ENCODE results near the gene TUBB.
"Not testable (repeated sequence)": the region's sequence is repeated elsewhere in the genome, so short reads cannot be mapped to it uniquely, and the experiment has no call there.

GRCh38 chr6:30717845-30718720 is 2.1 kb upstream of the TUBB start:
- TF ChIP-seq, protein P1, sequence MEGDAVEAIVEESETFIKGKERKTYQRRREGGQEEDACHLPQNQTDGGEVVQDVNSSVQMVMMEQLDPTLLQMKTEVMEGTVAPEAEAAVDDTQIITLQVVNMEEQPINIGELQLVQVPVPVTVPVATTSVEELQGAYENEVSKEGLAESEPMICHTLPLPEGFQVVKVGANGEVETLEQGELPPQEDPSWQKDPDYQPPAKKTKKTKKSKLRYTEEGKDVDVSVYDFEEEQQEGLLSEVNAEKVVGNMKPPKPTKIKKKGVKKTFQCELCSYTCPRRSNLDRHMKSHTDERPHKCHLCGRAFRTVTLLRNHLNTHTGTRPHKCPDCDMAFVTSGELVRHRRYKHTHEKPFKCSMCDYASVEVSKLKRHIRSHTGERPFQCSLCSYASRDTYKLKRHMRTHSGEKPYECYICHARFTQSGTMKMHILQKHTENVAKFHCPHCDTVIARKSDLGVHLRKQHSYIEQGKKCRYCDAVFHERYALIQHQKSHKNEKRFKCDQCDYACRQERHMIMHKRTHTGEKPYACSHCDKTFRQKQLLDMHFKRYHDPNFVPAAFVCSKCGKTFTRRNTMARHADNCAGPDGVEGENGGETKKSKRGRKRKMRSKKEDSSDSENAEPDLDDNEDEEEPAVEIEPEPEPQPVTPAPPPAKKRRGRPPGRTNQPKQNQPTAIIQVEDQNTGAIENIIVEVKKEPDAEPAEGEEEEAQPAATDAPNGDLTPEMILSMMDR (IDR thresholded peaks at IDR 0.05; ENCODE audit: control extremely low read depth in 1 of 3, insufficient read depth in 1 of 3, low read depth in 1 of 3, low read length in 3 of 3) = not testable (repeated sequence)
- TF ChIP-seq MAX (IDR thresholded peaks at IDR 0.05); ZNF274 (IDR thresholded peaks at IDR 0.05; ENCODE audit: borderline replicate concordance, extremely low read depth, low read length); POLR2A (IDR thresholded peaks at IDR 0.05; ENCODE audit: control extremely low read depth in 1 of 2, low read depth in 2 of 2, low read length in 2 of 2): not testable (repeated sequence)
